H9 (cell line): ENCODE results near the gene ITGB6. TPM values are rescaled to one million over a fixed set of nuclear protein-coding genes. Genes with fewer than 3 reads are reported as not detected.

ENCODE experiments used
- DNase-seq: peaks from one replicate; pipeline ENCODE4 v3.0.0-alpha.2; 2017
- H2AFZ ChIP-seq: one replicate; pipeline ENCODE4 v1.6.1; 2013; ENCODE audit warnings: mild to moderate bottlenecking, low read length, control low read depth, moderate library complexity
- H2AK5ac ChIP-seq: 2 replicates; pipeline ENCODE4 v1.6.1; 2013; ENCODE audit warnings: low read length, control low read depth, mixed read lengths; ENCODE audit not compliant: insufficient read length
- H2BK120ac ChIP-seq: one replicate; pipeline ENCODE4 v1.6.1; 2013; ENCODE audit warnings: low read depth, mild to moderate bottlenecking, low read length, control low read depth, inconsistent platforms; ENCODE audit not compliant: poor library complexity, severe bottlenecking
- H2BK12ac ChIP-seq: 2 replicates; pipeline ENCODE4 v1.6.1; 2013; ENCODE audit warnings: low read length, control low read depth, mixed read lengths, low read depth; ENCODE audit not compliant: insufficient read length
- H2BK15ac ChIP-seq: 2 replicates; pipeline ENCODE4 v1.6.1; 2013; ENCODE audit warnings: low read depth, low read length, control low read depth
- H2BK20ac ChIP-seq: one replicate; pipeline ENCODE4 v1.6.1; 2013; ENCODE audit warnings: low read depth, mild to moderate bottlenecking, low read length, control low read depth, inconsistent platforms; ENCODE audit not compliant: poor library complexity, severe bottlenecking
- H2BK5ac ChIP-seq: 2 replicates; pipeline ENCODE4 v1.6.1; 2013; ENCODE audit warnings: low read length, control low read depth, mixed read lengths; ENCODE audit not compliant: insufficient read length
- H3K14ac ChIP-seq: 2 replicates; pipeline ENCODE4 v1.6.1; 2013; ENCODE audit warnings: low read length, control low read depth; ENCODE audit not compliant: insufficient read depth
- H3K18ac ChIP-seq: 2 replicates; pipeline ENCODE4 v1.6.1; 2013; ENCODE audit warnings: low read depth, mild to moderate bottlenecking, mixed read lengths, low read length, control low read depth; ENCODE audit not compliant: insufficient read length
- H3K23ac ChIP-seq: 2 replicates; pipeline ENCODE4 v1.6.1; 2013; ENCODE audit warnings: low read length, control low read depth, mixed read lengths, low read depth; ENCODE audit not compliant: insufficient read length
- H3K23me2 ChIP-seq: 2 replicates; pipeline ENCODE4 v1.6.1; 2013; ENCODE audit warnings: low read depth, mild to moderate bottlenecking, mixed read lengths, low read length, control low read depth; ENCODE audit not compliant: insufficient read length, poor library complexity, severe bottlenecking
- H3K27ac ChIP-seq: 2 replicates; pipeline ENCODE4 v1.5.1; 2013; ENCODE audit warnings: low read length, control low read depth, mixed read lengths, low read depth; ENCODE audit not compliant: insufficient read length
- H3K27me3 ChIP-seq: 2 replicates; pipeline ENCODE4 v1.6.1; 2013; ENCODE audit warnings: low read length, control low read depth, inconsistent platforms; ENCODE audit not compliant: insufficient read depth
- H3K4ac ChIP-seq: 2 replicates; pipeline ENCODE4 v1.6.1; 2013; ENCODE audit warnings: low read depth, mild to moderate bottlenecking, control low read depth, inconsistent platforms, low read length, moderate library complexity
- H3K4me1 ChIP-seq: 2 replicates; pipeline ENCODE4 v1.6.1; 2013; ENCODE audit warnings: low read length, control low read depth, inconsistent platforms; ENCODE audit not compliant: insufficient read depth
- H3K4me2 ChIP-seq: 2 replicates; pipeline ENCODE4 v1.6.1; 2013; ENCODE audit warnings: low read length, control low read depth, mixed read lengths; ENCODE audit not compliant: insufficient read length, insufficient read depth
- H3K56ac ChIP-seq: 2 replicates; pipeline ENCODE4 v1.6.1; 2013; ENCODE audit warnings: low read depth, mild to moderate bottlenecking, mixed read lengths, low read length, control low read depth; ENCODE audit not compliant: insufficient read length
- H3K79me1 ChIP-seq: 2 replicates; pipeline ENCODE4 v1.6.1; 2013; ENCODE audit warnings: low read depth, mild to moderate bottlenecking, moderate library complexity, low read length, control low read depth, inconsistent platforms; ENCODE audit not compliant: insufficient read depth, poor library complexity, severe bottlenecking
- H3K79me2 ChIP-seq: 2 replicates; pipeline ENCODE4 v1.6.1; 2013; ENCODE audit warnings: low read length, control low read depth, inconsistent platforms; ENCODE audit not compliant: insufficient read depth
- H3K9ac ChIP-seq: 2 replicates; pipeline ENCODE4 v1.6.1; 2013; ENCODE audit warnings: low read length, control low read depth, mixed read lengths; ENCODE audit not compliant: insufficient read length; ENCODE audit errors: extremely low read depth
- H3K9me3 ChIP-seq: one replicate; pipeline ENCODE4 v1.6.1; 2013; ENCODE audit warnings: low read depth, low read length, inconsistent platforms; ENCODE audit not compliant: control insufficient read depth
- H3T11ph ChIP-seq: one replicate; pipeline ENCODE4 v1.6.1; 2013; ENCODE audit warnings: mild to moderate bottlenecking, low read length, control low read depth, inconsistent platforms
- H4K20me1 ChIP-seq: one replicate; pipeline ENCODE4 v1.6.1; 2013; ENCODE audit not compliant: control insufficient read depth, insufficient read length, insufficient read depth
- H4K5ac ChIP-seq: 2 replicates; pipeline ENCODE4 v1.6.1; 2013; ENCODE audit warnings: low read depth, mild to moderate bottlenecking, mixed read lengths, low read length, control low read depth; ENCODE audit not compliant: insufficient read length
- H4K8ac ChIP-seq: replicated peaks from 2 replicates; pipeline ENCODE4 v1.6.1; 2013; ENCODE audit warnings: low read length, control low read depth, mixed read lengths, low read depth; ENCODE audit not compliant: insufficient read length
- H4K91ac ChIP-seq: 2 replicates; pipeline ENCODE4 v1.6.1; 2013; ENCODE audit warnings: low read depth, mild to moderate bottlenecking, moderate library complexity, mixed read lengths, low read length, control low read depth; ENCODE audit not compliant: insufficient read length
- H3K27ac Mint-ChIP-seq, 3 experiments: 2 replicates in 2 of 3; 3 replicates in 1 of 3; pipeline ENCODE4 v1.8.0; 2020 to 2021; ENCODE audit warnings: mixed read lengths in 3 of 3, mild to moderate bottlenecking in 1 of 3, moderate library complexity in 1 of 3
- H3K27me3 Mint-ChIP-seq: 2 replicates; pipeline ENCODE4 v1.8.0; 2021; ENCODE audit warnings: low read depth, mild to moderate bottlenecking, moderate library complexity, mixed read lengths
- H3K36me3 Mint-ChIP-seq, 3 experiments: 2 replicates in 2 of 3; 3 replicates in 1 of 3; pipeline ENCODE4 v1.8.0; 2020 to 2021; ENCODE audit warnings: low read depth in 3 of 3, mixed read lengths in 3 of 3; ENCODE audit not compliant: insufficient read depth in 1 of 3
- H3K4me1 Mint-ChIP-seq, 2 experiments: 2 replicates each; pipeline ENCODE4 v1.8.0; 2020; ENCODE audit warnings: mixed read lengths in 2 of 2
- H3K4me3 Mint-ChIP-seq, 2 experiments: 2 replicates in 1 of 2; 3 replicates in 1 of 2; pipeline ENCODE4 v1.8.0; 2020 to 2021; ENCODE audit warnings: mild to moderate bottlenecking in 2 of 2, mixed read lengths in 2 of 2, moderate library complexity in 1 of 2
- H3K9me3 Mint-ChIP-seq, 2 experiments: 2 replicates in 1 of 2; 3 replicates in 1 of 2; pipeline ENCODE4 v1.8.0; 2020; ENCODE audit warnings: mild to moderate bottlenecking in 2 of 2, mixed read lengths in 2 of 2, moderate library complexity in 1 of 2
- WGBS: extraction: QIAGEN DNeasy Blood & Tissue Kit; methylation state at CpG from one replicate; pipeline ENCODE4 v1.1.7; 2013; ENCODE audit warnings: missing lambda C conversion rate, low lambda C conversion rate, mixed read lengths; ENCODE audit not compliant: insufficient read length; ENCODE audit errors: extremely low coverage; 5-methylcytosine and 5-hydroxymethylcytosine counted together
- total RNA-seq: library from RNA; stranded (reverse); gene quantifications from 2 replicates; pipeline ENCODE4 v1.2.1, GENCODE V29; 2021
- TF ChIP-seq, protein P1 (sequence below): fragments of 200-600 bp; sonication (generic); conservative IDR thresholded peaks from 3 replicates; pipeline ENCODE4 v1.8.0; 2021; ENCODE audit warnings: antibody characterized with exemption, mild to moderate bottlenecking

The ITGB6 gene
- total RNA-seq, 1 experiment from 2014 or later = not detected

DNA sequence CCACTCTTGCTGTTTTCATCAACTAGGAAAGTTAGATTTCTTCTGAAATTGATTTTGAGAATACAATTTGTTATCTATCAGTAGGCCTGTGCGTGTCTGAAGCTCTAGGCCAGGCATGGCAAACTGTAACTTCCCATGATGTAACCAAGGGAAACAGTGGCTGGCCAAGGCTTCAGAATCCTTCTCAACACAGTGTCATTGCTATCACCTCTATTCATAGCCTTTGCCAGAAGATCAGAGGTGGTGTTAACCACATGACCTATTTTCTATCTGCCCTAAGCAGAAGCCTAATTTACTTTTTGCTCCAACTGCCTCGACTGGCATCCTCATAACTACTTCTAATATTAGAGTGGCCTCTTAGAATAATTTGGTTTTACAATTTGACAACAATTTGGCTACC is 2.5 kb downstream of the ITGB6 start:
- Histone ChIP-seq H3K9me3 (no peaks in the 10 kb centered on the region), H3K4ac (no peak overlapping the region), H4K20me1 (no peaks in the 10 kb centered on the region), H2AK5ac (no peak overlapping the region), H2BK120ac (no peak overlapping the region), H3K9ac (no peak overlapping the region), H3K56ac (no peak overlapping the region), H2BK15ac (no peak overlapping the region), H2BK20ac (no peak overlapping the region), H3K4me2 (no peak overlapping the region), H2BK12ac (no peak overlapping the region), H3K14ac (no peak overlapping the region), H2BK5ac (no peak overlapping the region), H3K27me3 (no peaks in the 10 kb centered on the region), H3K23ac (no peak overlapping the region), H4K5ac (no peak overlapping the region), H3T11ph (no peak overlapping the region), H4K8ac (no peak overlapping the region), H3K27ac (no peak overlapping the region), H2AFZ (no peak overlapping the region), H3K18ac (no peak overlapping the region), H3K23me2 (no peaks in the 10 kb centered on the region), H3K79me2 (no peaks in the 10 kb centered on the region), H3K79me1 (no peaks in the 10 kb centered on the region), H3K4me1 (no peaks in the 10 kb centered on the region), H4K91ac (no peak overlapping the region)
- Mint-ChIP-seq H3K4me1 (no peaks in the 10 kb centered on the region), H3K4me3 (no peak overlapping the region), H3K27ac (no peak overlapping the region), H3K9me3 (no peaks in the 10 kb centered on the region), H3K36me3 (no peaks in the 10 kb centered on the region; a peak in 1 of 7 replicates), H3K27me3 (no peaks in the 10 kb centered on the region)
- TF ChIP-seq, protein P1, sequence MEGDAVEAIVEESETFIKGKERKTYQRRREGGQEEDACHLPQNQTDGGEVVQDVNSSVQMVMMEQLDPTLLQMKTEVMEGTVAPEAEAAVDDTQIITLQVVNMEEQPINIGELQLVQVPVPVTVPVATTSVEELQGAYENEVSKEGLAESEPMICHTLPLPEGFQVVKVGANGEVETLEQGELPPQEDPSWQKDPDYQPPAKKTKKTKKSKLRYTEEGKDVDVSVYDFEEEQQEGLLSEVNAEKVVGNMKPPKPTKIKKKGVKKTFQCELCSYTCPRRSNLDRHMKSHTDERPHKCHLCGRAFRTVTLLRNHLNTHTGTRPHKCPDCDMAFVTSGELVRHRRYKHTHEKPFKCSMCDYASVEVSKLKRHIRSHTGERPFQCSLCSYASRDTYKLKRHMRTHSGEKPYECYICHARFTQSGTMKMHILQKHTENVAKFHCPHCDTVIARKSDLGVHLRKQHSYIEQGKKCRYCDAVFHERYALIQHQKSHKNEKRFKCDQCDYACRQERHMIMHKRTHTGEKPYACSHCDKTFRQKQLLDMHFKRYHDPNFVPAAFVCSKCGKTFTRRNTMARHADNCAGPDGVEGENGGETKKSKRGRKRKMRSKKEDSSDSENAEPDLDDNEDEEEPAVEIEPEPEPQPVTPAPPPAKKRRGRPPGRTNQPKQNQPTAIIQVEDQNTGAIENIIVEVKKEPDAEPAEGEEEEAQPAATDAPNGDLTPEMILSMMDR = no peak
- WGBS = no CpG with 5 or more reads among the region's 2 CpGs
- no peak for DNase-seq
